Fibroblast of lung (primary cell): ENCODE results near the gene TAF9B.

Experiments used
- CTCF ChIP-seq, 2 donors: IDR thresholded peaks in 1 of 2; conservative IDR thresholded peaks in 1 of 2; 1 replicate in 1 of 2; 2 replicates in 1 of 2; pipeline ENCODE4 v1.5.1; 2011 to 2012; ENCODE audit warnings: low read length in 2 of 2, control low read depth in 1 of 2, inconsistent platforms in 1 of 2, low read depth in 1 of 2, mild to moderate bottlenecking in 1 of 2
- EZH2 ChIP-seq: IDR thresholded peaks from 2 replicates; pipeline ENCODE4 v1.5.1; 2012; ENCODE audit warnings: low read length, control low read depth, mild to moderate bottlenecking; ENCODE audit errors: missing control alignments

- TF ChIP-seq CTCF (conservative IDR thresholded peaks at IDR 0.05 in 1 of 2, IDR thresholded peaks at IDR 0.05 in 1 of 2; ENCODE audit: low read depth in 1 of 2, low read length in 2 of 2) (no peak), EZH2 (no peak)
These were observed 20.8 kb downstream of the TAF9B start for GRCh38 chrX:78118628-78119027.
